ENCODE measurements around the gene ZNF470.

The ZNF470 gene

DNA sequence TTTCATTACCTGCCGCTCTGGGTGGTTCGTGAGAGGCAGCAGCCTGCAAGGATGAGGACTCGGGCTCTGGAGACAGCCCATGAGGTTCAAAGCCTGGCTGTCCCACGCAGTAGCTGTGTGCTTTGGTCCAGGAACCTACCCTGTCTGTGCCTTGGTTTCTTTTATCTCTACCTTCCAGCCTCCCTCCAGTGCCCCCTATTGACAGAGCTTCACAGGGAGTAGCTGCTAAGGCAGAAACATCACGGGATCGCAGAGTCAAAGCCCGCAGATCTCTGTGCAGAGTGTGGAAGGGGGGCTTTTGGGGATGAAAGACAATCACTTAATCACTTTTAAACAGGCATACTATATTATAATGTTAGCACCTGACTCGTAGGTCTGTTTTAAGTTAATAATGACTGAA, 44.0 kb downstream of the ZNF470 start:
- DNase-seq: no peak

- DNase-seq: no peak
Observed at GRCh38 chr19:56612737-56613136, 45.5 kb downstream of the ZNF470 start.

GRCh38 chr19:56613639-56614038, 46.4 kb downstream of the ZNF470 start:
- DNase-seq: no peak

- DNase-seq: no peak
Observed at GRCh38 chr19:56617531-56617930, 50.3 kb downstream of the ZNF470 start.

DNA sequence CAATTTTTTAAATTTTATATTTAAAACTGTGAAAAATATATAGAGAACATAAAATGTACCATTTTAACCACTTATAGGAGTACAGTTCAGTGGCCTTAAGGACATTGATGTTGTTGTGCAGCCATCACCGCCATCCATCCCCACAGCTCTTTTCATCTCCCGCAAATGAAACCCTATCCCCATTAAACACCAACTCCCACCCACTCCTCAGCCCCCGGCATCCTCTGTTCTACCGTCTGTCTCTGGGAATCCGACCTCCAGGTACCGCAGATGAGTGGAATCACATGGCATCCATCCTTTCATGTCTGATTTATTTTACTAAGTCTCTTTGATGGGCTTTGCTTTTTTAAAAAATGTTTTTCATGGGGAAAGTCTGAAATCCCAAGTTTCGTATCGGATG, 51.9 kb downstream of the ZNF470 start:
- DNase-seq: no peak

DNA sequence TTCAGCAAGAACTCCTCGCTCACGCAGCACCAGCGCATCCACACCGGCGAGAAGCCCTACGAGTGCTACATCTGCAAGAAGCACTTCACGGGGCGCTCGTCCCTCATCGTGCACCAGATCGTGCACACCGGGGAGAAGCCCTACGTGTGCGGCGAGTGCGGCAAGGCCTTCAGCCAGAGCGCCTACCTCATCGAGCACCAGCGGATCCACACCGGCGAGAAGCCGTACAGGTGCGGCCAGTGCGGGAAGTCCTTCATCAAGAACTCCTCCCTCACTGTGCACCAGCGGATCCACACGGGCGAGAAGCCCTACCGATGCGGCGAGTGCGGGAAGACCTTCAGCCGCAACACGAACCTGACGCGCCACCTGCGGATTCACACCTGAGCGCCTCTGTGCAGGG, 55.1 kb downstream of the ZNF470 start:
- DNase-seq: no peak

DNA sequence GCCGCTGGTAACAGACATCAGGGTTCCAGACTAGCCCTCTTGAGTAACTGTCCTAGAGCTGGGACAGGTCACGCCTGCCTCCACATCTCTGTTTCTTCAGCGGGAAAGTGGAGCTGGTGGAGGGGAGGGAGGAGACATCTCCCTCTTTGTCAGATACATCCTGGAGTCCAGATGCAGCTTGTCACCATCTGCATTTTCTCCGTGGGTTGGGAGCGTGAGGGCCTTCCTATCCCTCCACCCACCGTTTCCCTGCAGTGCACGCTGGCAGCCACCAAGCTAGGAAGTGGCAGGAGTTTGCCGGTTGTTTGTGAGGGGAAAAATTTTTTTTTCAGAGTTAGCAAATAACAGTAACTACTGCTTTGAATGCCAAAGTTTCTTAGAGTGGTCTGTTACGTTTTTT, 55.7 kb downstream of the ZNF470 start:
- DNase-seq: no peak

DNA sequence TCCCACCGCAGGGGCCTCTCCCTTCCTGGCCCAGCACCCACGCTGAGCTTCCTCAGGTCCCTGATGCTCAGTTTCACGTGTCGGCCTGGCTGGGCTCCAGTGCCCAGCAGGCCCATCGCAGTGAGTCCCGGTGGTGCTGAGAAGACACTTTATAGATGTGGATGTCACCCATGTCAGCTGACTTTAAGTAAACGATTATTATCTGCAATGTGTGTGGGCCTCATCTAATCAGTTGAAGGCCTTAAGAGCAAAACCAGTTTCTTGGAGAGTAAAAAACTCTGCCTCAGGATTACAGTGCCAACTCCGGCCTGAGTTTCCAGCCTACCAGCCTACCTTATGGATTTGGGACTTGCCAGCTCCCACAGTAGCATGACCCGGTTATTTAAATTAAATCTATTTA, 58.4 kb downstream of the ZNF470 start:
- no peak for DNase-seq

GRCh38 chr19:56633021-56633420, 65.8 kb downstream of the ZNF470 start:
- DNase-seq: no peak

GRCh38 chr19:56637976-56638555, 70.8 kb downstream of the ZNF470 start:
- DNase-seq: no peak
